ENCODE data around the gene PEX5L.
"Not testable (repeated sequence)": the region's sequence is repeated elsewhere in the genome, so short reads cannot be mapped to it uniquely, and the experiment has no call there.

The PEX5L gene

GRCh38 chr3:179797192-179797591 is 239.5 kb downstream of the PEX5L start:
- ChIA-PET POLR2A (ENCODE audit: low non-redundant PET) (no interaction called here), CTCF (no interaction called here)
- DNase-seq (ENCODE audit: low spot score): no peak
- TF ChIP-seq CTCF (conservative IDR thresholded peaks at IDR 0.05; ENCODE audit: low read depth): no peak
- no peak overlapping the region for H3K27ac ChIP-seq

GRCh38 chr3:179796421-179796820 is 240.3 kb downstream of the PEX5L start:
- TF ChIP-seq CTCF (conservative IDR thresholded peaks at IDR 0.05; ENCODE audit: low read depth): no peak
- CTCF ChIA-PET: no interaction called here
- DNase-seq (ENCODE audit: low spot score): no peak
- H3K27ac ChIP-seq: no peak overlapping the region
- POLR2A ChIA-PET (ENCODE audit: low non-redundant PET): no interaction called here

GRCh38 chr3:179794355-179794754 is 242.4 kb downstream of the PEX5L start:
- DNase-seq (ENCODE audit: low spot score): no peak
- H3K27ac ChIP-seq: no peak overlapping the region
- ChIA-PET CTCF (interaction anchor here (0.7 kb wide), 1 partner anchor 51 kb away, joined by 3 read pairs; no protein-coding TSS in a partner anchor), POLR2A (ENCODE audit: low non-redundant PET) (no interaction called here)
- no peak for TF ChIP-seq CTCF (conservative IDR thresholded peaks at IDR 0.05; ENCODE audit: low read depth)

GRCh38 chr3:179791793-179792192 is 244.9 kb downstream of the PEX5L start:
- H3K27ac ChIP-seq: no peak overlapping the region
- POLR2A ChIA-PET (ENCODE audit: low non-redundant PET): no interaction called here
- CTCF ChIA-PET: no interaction called here
- no peak for DNase-seq (ENCODE audit: low spot score)
- TF ChIP-seq CTCF (conservative IDR thresholded peaks at IDR 0.05; ENCODE audit: low read depth): no peak

- POLR2A ChIA-PET (ENCODE audit: low non-redundant PET): no interaction called here
- TF ChIP-seq CTCF (conservative IDR thresholded peaks at IDR 0.05; ENCODE audit: low read depth): no peak
- no peak for DNase-seq (ENCODE audit: low spot score)
- CTCF ChIA-PET: interaction anchor here (0.6 kb wide), 1 partner anchor 21 kb away, joined by 3 read pairs; no protein-coding TSS in a partner anchor
- H3K27ac ChIP-seq: no peak overlapping the region
Observed at GRCh38 chr3:179788996-179789395, 247.7 kb downstream of the PEX5L start.

- POLR2A ChIA-PET (ENCODE audit: low non-redundant PET); H3K27ac ChIP-seq; DNase-seq (ENCODE audit: low spot score): not testable (repeated sequence)
- CTCF ChIA-PET: interaction anchor here (0.6 to 0.9 kb wide), 2 partner anchors 19 to 907 kb away, joined by 4 to 8 read pairs; no protein-coding TSS in a partner anchor
Observed at GRCh38 chr3:179782841-179783240, 253.9 kb downstream of the PEX5L start.

DNA sequence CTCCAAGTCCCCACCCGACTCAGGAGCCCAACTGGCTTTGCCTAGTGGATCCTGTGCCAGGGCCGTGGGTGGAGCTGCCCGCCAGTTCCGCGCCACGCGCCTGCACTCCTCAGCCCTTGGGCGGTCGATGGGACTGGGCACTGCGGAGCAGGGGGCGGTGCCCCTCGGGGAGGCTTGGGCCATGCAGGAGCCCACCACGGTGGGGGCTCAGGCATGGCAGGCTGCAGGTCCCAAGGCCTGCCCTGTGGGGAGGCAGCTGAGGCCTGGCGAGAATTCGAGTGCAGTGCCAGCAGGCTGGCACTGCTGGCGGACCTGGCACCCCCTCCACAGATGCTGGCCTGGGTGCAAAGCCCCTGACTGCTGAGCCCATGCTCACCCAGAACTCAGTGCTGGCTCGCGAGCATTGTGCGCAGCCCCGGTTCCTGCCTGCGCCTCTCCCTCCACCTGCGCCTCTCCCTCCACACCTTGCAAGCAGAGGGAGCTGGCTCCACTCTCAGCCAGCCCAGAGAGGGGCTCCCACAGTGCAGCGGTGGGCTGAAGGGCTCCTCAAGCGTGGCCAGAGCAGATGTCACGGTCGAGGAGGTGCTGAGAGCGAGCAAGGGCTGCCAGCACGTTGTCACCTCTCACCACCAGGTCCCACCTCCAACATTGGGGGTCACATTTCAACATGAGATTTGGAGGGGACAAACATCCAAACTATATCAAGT is 261.2 kb downstream of the PEX5L start:
- ChIA-PET POLR2A (ENCODE audit: low non-redundant PET) (no interaction called here), CTCF (no interaction called here)
- DNase-seq (ENCODE audit: low spot score): no peak
- no peak overlapping the region for H3K27ac ChIP-seq
- no peak for TF ChIP-seq CTCF (conservative IDR thresholded peaks at IDR 0.05; ENCODE audit: low read depth)

Data from RWPE1 (cell line).